BJ (cell line): ENCODE measurements around the gene PPP3CA. TPM values are rescaled to one million over a fixed set of nuclear protein-coding genes. Genes with fewer than 3 reads are reported as not detected.

Experiments used
- CTCF ChIA-PET: fragments of 350-600 bp; formaldehyde crosslinking; extraction: SDS; loops from one replicate; lab custom pipeline; 2021; ENCODE audit warnings: antibody characterized with exemption, inconsistent platforms; lab: Yijun Ruan, JAX
- POLR2A ChIA-PET: fragments of 300-600 bp; sonication (Branson Sonifier 250); formaldehyde crosslinking; extraction: SDS; loops from one replicate; lab custom pipeline; 2021; ENCODE audit warnings: antibody characterized with exemption; lab: Charles Lee
- DNase-seq: peaks from one replicate; pipeline ENCODE4 v3.0.0-alpha.2; 2011; ENCODE audit warnings: low read depth
- H3K27me3 ChIP-seq: 2 replicates; pipeline ENCODE4 v1.6.0; 2011; ENCODE audit warnings: low read length; ENCODE audit not compliant: control insufficient read depth, insufficient read depth
- H3K36me3 ChIP-seq: 2 replicates; pipeline ENCODE4 v1.5.1; 2011; ENCODE audit warnings: low read length; ENCODE audit not compliant: control insufficient read depth, insufficient read depth
- H3K4me3 ChIP-seq: 2 replicates; pipeline ENCODE4 v1.5.1; 2011; ENCODE audit warnings: low read depth, mild to moderate bottlenecking, control low read depth, low read length
- CTCF ChIP-seq: IDR thresholded peaks from 2 replicates; pipeline ENCODE4 v1.5.1; 2011; ENCODE audit warnings: low read depth, mild to moderate bottlenecking, control low read depth, inconsistent platforms, low read length, moderate library complexity; ENCODE audit not compliant: insufficient read depth
- polyA plus RNA-seq: library from polyadenylated mRNA; depleted of rRNA; stranded (reverse); fragments of >200 nt; gene quantifications from 2 replicates; pipeline ENCODE4 v1.2.3, GENCODE V29; 2011

Gene PPP3CA
- polyA plus RNA-seq, 1 experiment = 10.6 TPM

- no peak for DNase-seq
- ChIA-PET CTCF (no interaction called here), POLR2A (no interaction called here)
- Histone ChIP-seq H3K27me3 (no peaks in the 10 kb centered on the region), H3K4me3 (no peak overlapping the region), H3K36me3 (no peaks in the 10 kb centered on the region)
- no peak for TF ChIP-seq CTCF
Observed at GRCh38 chr4:101192244-101192643, 155.1 kb downstream of the PPP3CA start.

- peak; percentile 54 for DNase-seq
- no peak for TF ChIP-seq CTCF
- ChIA-PET CTCF (no interaction called here), POLR2A (no interaction called here)
- Histone ChIP-seq H3K27me3 (no peaks in the 10 kb centered on the region), H3K4me3 (no peak overlapping the region), H3K36me3 (no peaks in the 10 kb centered on the region)
Observed at GRCh38 chr4:101191302-101192098, 155.8 kb downstream of the PPP3CA start.

GRCh38 chr4:101190751-101191150 lies 156.6 kb downstream of the PPP3CA start:
- CTCF ChIA-PET = no interaction called here
- H3K27me3 ChIP-seq = no peaks in the 10 kb centered on the region
- no peak for DNase-seq
- no peaks in the 10 kb centered on the region for H3K36me3 ChIP-seq
- no peak for TF ChIP-seq CTCF
- POLR2A ChIA-PET = no interaction called here
- H3K4me3 ChIP-seq = no peak overlapping the region

- CTCF ChIA-PET = no interaction called here
- no peak for TF ChIP-seq CTCF
- POLR2A ChIA-PET = interaction anchor here (0.6 kb wide), 1 partner anchor 31 kb away, joined by 12 read pairs; no protein-coding TSS in a partner anchor
- DNase-seq = no peak
- Histone ChIP-seq H3K36me3 (no peaks in the 10 kb centered on the region), H3K4me3 (no peak overlapping the region), H3K27me3 (no peaks in the 10 kb centered on the region)
Observed at GRCh38 chr4:101188906-101189305, 158.4 kb downstream of the PPP3CA start.

GRCh38 chr4:101187841-101188240 lies 159.5 kb downstream of the PPP3CA start:
- no peak overlapping the region for H3K4me3 ChIP-seq
- DNase-seq = no peak
- no peak for TF ChIP-seq CTCF
- no peaks in the 10 kb centered on the region for H3K27me3 ChIP-seq
- H3K36me3 ChIP-seq = no peaks in the 10 kb centered on the region; the same call in 1 of the 2 replicates
- POLR2A ChIA-PET = no interaction called here
- CTCF ChIA-PET = no interaction called here
